MM.1S (cell line): ENCODE measurements around the gene ACACB.

ENCODE experiments used
- CTCF ChIP-seq: fragments of 300-600 bp; sonication (generic); IDR thresholded peaks from 2 replicates; pipeline ENCODE4 v1.5.1; 2016; ENCODE audit warnings: antibody characterized with exemption, low read length, mixed read lengths
- EZH2phosphoT487 ChIP-seq: fragments of 300-600 bp; sonication (generic); IDR thresholded peaks from 2 replicates; pipeline ENCODE4 v1.6.1; 2018; ENCODE audit warnings: antibody characterized with exemption, low read length

GRCh38 chr12:109290061-109290460, 173.7 kb downstream of the ACACB start:
- TF ChIP-seq CTCF (no peak), EZH2phosphoT487 (no peak)
